Glutamatergic neuron (in vitro differentiated cells): ENCODE measurements around the gene FBXL17. TPM values are rescaled to one million over a fixed set of nuclear protein-coding genes. Genes with fewer than 3 reads are reported as not detected.

Experiments used
- DNase-seq: peaks from one replicate; pipeline ENCODE4 v3.0.0; 2022
- H3K27ac Mint-ChIP-seq: one replicate; pipeline ENCODE4 v1.8.0; 2020; ENCODE audit warnings: mild to moderate bottlenecking, mixed read lengths, inconsistent platforms; ENCODE audit not compliant: unreplicated experiment
- H3K27me3 Mint-ChIP-seq: one replicate; pipeline ENCODE4 v1.8.0; 2020; ENCODE audit warnings: mild to moderate bottlenecking, moderate library complexity, mixed read lengths, inconsistent platforms; ENCODE audit not compliant: unreplicated experiment
- H3K36me3 Mint-ChIP-seq: one replicate; pipeline ENCODE4 v1.8.0; 2020; ENCODE audit warnings: mild to moderate bottlenecking, mixed read lengths, inconsistent platforms; ENCODE audit not compliant: unreplicated experiment
- H3K4me1 Mint-ChIP-seq: one replicate; pipeline ENCODE4 v1.8.0; 2020; ENCODE audit warnings: mild to moderate bottlenecking, low read depth, mixed read lengths, inconsistent platforms; ENCODE audit not compliant: unreplicated experiment
- H3K4me3 Mint-ChIP-seq: one replicate; pipeline ENCODE4 v1.8.0; 2020; ENCODE audit warnings: mild to moderate bottlenecking, mixed read lengths, inconsistent platforms; ENCODE audit not compliant: unreplicated experiment
- H3K9me3 Mint-ChIP-seq: one replicate; pipeline ENCODE4 v1.8.0; 2020; ENCODE audit warnings: mild to moderate bottlenecking, moderate library complexity, mixed read lengths, inconsistent platforms; ENCODE audit not compliant: unreplicated experiment
- CTCF ChIP-seq: fragments of 200-600 bp; sonication (generic); IDR thresholded peaks from one replicate; pipeline ENCODE4 v1.5.0; 2021; ENCODE audit not compliant: partially characterized antibody, unreplicated experiment
- long read RNA-seq: library from polyadenylated mRNA; unstranded; transcript quantifications from one replicate; pipeline ENCODE4 v2.0.0, GENCODE V29; 2020; ENCODE audit not compliant: unreplicated experiment
- total RNA-seq: library from RNA; stranded (reverse); fragmentation: NEBNext Ultra II Directional; extraction: Animal tissue kit (Norgen Biotek cat#: 25700); gene quantifications from one replicate; pipeline ENCODE4 v1.2.1, GENCODE V29; 2021; ENCODE audit not compliant: unreplicated experiment

FBXL17 gene
- 20.3 TPM for total RNA-seq
- long read RNA-seq, partial matches to known transcripts = 0 of 5 reads
- long read RNA-seq, other reads (novel, unspliced or antisense) = 5 of 5 reads

- H3K4me1 Mint-ChIP-seq = peaks cover 18% of the 10 kb centered on the region
- peak within 1 kb of the TSS; percentile 92 for H3K4me3 Mint-ChIP-seq
- DNase-seq = peak; percentile 93
- H3K27ac Mint-ChIP-seq = peak within 1 kb of the TSS; percentile 92
- no peak for TF ChIP-seq CTCF
- H3K9me3 Mint-ChIP-seq = peaks cover 16% of the 10 kb centered on the region
- no peaks in the 10 kb centered on the region for H3K36me3 Mint-ChIP-seq
- H3K27me3 Mint-ChIP-seq = peaks cover 4% of the 10 kb centered on the region
Measured at GRCh38 chr5:108381954-108382783, at the start of gene FBXL17. FBXL17 (minus strand) TSS chr5:108382098.

- Mint-ChIP-seq H3K4me3 (no peak overlapping the region), H3K27ac (no peak overlapping the region)
Measured at GRCh38 chr5:108430931-108431608, 49.2 kb upstream of the FBXL17 start.

GRCh38 chr5:108421713-108422112, 39.8 kb upstream of the FBXL17 start:
- no peak overlapping the region for H3K4me3 Mint-ChIP-seq
- no peak overlapping the region for H3K27ac Mint-ChIP-seq
- peaks cover 8% of the 10 kb centered on the region for H3K4me1 Mint-ChIP-seq
- no peak for DNase-seq
- peaks cover 4% of the 10 kb centered on the region for H3K36me3 Mint-ChIP-seq
- H3K9me3 Mint-ChIP-seq = peaks cover 2% of the 10 kb centered on the region
- TF ChIP-seq CTCF = no peak
- no peaks in the 10 kb centered on the region for H3K27me3 Mint-ChIP-seq

More at GRCh38 chr5:108430931-108431608, 49.2 kb upstream of the FBXL17 start:
- no peak for DNase-seq
- H3K27me3 Mint-ChIP-seq = no peaks in the 10 kb centered on the region
- H3K9me3 Mint-ChIP-seq = no peaks in the 10 kb centered on the region
- TF ChIP-seq CTCF = no peak
- H3K36me3 Mint-ChIP-seq = no peaks in the 10 kb centered on the region
- no peaks in the 10 kb centered on the region for H3K4me1 Mint-ChIP-seq

GRCh38 chr5:108420755-108421154, 38.9 kb upstream of the FBXL17 start:
- Mint-ChIP-seq H3K9me3 (peaks cover 5% of the 10 kb centered on the region), H3K27ac (no peak overlapping the region), H3K4me1 (peaks cover 16% of the 10 kb centered on the region), H3K36me3 (peaks cover 4% of the 10 kb centered on the region), H3K27me3 (peaks cover 4% of the 10 kb centered on the region), H3K4me3 (no peak overlapping the region)
- no peak for TF ChIP-seq CTCF
- no peak for DNase-seq

- TF ChIP-seq CTCF = no peak
- H3K27ac Mint-ChIP-seq = no peak overlapping the region
Measured at GRCh38 chr5:108420158-108420557, 38.3 kb upstream of the FBXL17 start.

More at GRCh38 chr5:108420158-108420557, 38.3 kb upstream of the FBXL17 start:
- DNase-seq = no peak
- peaks cover 4% of the 10 kb centered on the region for H3K27me3 Mint-ChIP-seq
- H3K4me3 Mint-ChIP-seq = no peak overlapping the region
- peaks cover 16% of the 10 kb centered on the region for H3K4me1 Mint-ChIP-seq
- peaks cover 4% of the 10 kb centered on the region for H3K36me3 Mint-ChIP-seq
- peaks cover 5% of the 10 kb centered on the region for H3K9me3 Mint-ChIP-seq
